HG03439 (cell line): ENCODE measurements around the gene ZNF367.
A peak's percentile ranks its signal among the peaks of the same experiment; 100 is the strongest.

ENCODE experiments used
- ATAC-seq: cut with Tn5 transposase; IDR thresholded peaks from one replicate; pipeline ENCODE4 v1.9.1; 2021; ENCODE audit warnings: mild to moderate bottlenecking, moderate library complexity; ENCODE audit not compliant: unreplicated experiment

The ZNF367 gene

GRCh38 chr9:96437454-96437853, 19.3 kb upstream of the ZNF367 start:
- ATAC-seq: no peak

GRCh38 chr9:96436456-96437126, 18.4 kb upstream of the ZNF367 start:
- no peak for ATAC-seq

DNA sequence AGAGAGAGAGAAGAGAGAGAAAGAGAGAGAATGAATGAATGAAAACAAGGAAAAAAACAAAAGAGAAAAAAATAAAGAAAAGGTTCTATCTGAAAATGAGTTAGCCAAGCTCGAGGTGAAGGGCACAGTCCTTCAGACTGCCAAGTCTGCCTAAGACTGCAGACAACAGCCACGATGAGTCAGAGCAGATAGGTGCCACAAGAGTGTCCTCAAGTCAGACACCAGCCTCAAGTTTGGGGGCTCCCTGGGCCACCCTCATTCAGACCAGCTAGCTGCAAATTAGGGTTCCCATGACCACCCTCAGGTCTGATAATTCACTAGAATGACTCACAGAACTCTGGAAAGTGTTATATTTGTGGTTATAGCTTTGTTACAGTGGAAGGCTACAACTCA, 17.9 kb upstream of the ZNF367 start:
- ATAC-seq: no peak

GRCh38 chr9:96435345-96435744, 17.2 kb upstream of the ZNF367 start:
- no peak for ATAC-seq

DNA sequence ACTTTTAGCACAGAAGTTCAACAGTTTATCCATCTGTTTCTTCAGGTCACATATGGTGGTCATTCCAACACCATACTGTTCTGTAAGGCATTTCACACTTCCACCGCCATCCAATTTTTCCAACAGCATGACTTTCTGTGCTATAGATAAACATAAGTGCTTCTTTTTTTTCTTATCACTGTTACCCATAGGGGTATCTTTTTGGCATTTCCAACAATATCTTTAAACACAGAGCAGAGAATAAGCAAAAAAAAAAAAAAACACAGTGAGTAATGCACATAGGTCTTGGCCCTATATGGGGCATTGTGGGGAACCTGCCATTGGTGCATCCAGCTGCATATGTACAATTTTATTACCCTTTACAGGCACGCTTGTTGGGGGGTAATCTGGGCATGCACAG, 12.2 kb upstream of the ZNF367 start:
- ATAC-seq: no peak

GRCh38 chr9:96429732-96430131, 11.6 kb upstream of the ZNF367 start:
- ATAC-seq: no peak

- no peak for ATAC-seq
These were observed 7.5 kb upstream of the ZNF367 start for GRCh38 chr9:96425500-96426169.

- ATAC-seq: no peak
These were observed 5.8 kb upstream of the ZNF367 start for GRCh38 chr9:96423985-96424336.

GRCh38 chr9:96423322-96423984, 5.3 kb upstream of the ZNF367 start:
- no peak for ATAC-seq

- ATAC-seq: no peak
These were observed 2.5 kb upstream of the ZNF367 start for GRCh38 chr9:96420468-96421219.

GRCh38 chr9:96419691-96419969, 1.5 kb upstream of the ZNF367 start:
- ATAC-seq: no peak

DNA sequence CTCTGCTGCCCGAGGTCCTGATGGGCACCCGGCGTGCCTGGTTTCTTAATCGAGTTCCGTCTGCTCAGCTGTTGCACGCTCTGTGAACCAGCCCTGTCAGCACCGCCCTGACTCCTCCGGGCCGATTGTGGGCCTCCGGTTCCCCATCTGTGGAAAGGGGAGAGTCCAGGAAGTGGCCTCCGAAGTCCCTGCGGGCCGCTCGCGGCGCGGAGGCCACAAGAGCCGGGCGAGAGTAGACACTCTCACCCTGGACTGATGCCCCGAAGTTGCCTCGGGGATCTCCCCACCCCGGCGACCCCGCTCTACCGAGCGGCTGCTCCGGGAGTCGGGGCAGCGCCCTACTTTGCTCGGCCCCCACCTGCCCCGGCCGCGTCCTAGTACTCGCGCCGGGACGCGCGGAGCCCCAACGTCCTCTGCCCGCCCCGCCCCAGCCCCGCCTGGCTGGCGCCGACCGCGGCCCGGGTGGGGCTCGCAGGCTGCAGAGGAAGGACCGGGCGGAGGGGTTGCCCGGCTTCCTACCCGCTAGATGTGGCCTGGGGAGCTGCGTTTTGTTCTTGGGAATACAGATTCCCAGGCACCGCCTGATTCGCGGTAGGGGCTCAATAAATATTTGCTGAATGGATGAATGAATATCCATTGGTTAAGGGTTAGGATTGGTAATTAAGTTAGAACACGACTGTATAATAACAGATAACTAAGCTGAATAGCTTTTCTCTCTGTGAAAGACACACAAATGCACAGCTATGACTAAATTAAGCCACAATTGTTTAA, 935 bp upstream of the ZNF367 start:
- ATAC-seq: peak; percentile 33

DNA sequence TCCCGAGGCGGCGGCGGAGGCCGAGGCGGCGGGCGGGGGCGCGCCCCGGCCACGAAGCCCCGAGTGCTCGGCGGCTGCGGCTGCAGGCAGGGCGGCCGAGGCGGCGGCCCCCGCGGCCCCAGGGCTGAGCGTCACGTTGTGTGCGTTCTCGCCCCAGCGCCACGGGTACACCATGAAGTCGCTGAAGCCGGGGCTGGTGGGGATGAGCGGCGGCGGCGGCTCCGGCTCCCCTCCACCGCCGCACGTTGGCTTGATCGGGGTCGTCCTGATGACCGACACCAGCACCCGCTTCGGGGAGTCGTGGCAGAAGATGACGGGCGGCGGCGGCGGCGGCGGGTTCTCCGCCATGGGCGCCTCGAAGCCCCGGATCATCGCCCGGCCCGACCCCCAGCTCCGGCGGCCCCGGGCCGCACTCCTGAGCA, 498 bp downstream of the ZNF367 start:
- peak; percentile 1 for ATAC-seq

DNA sequence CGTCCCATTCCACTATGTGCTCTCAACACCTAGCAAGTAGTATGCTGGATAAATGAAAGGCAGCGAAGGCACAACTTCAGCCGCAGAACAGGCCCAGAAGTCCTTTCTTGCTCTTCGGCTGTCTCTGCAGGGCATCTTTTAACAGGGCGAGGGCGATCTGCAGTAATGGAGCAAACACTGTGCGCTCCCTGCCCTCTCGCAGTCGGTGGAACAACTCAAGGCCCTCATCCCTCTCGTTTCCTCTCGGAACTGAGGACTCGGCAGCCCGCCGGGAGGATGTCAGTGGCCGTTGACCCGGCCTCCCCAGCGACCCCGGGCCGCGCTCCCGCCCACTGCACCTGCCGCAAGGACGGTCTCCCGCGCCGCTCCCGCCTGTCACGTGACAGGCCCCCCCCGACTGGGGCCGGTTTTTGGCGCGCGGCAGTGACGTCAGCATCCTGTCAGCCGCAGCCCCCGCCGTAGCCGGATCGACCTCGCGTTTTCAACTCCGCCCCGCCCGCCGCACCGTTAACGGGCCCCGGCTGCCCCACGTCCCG, 1.1 kb downstream of the ZNF367 start:
- ATAC-seq: peak; percentile 21

DNA sequence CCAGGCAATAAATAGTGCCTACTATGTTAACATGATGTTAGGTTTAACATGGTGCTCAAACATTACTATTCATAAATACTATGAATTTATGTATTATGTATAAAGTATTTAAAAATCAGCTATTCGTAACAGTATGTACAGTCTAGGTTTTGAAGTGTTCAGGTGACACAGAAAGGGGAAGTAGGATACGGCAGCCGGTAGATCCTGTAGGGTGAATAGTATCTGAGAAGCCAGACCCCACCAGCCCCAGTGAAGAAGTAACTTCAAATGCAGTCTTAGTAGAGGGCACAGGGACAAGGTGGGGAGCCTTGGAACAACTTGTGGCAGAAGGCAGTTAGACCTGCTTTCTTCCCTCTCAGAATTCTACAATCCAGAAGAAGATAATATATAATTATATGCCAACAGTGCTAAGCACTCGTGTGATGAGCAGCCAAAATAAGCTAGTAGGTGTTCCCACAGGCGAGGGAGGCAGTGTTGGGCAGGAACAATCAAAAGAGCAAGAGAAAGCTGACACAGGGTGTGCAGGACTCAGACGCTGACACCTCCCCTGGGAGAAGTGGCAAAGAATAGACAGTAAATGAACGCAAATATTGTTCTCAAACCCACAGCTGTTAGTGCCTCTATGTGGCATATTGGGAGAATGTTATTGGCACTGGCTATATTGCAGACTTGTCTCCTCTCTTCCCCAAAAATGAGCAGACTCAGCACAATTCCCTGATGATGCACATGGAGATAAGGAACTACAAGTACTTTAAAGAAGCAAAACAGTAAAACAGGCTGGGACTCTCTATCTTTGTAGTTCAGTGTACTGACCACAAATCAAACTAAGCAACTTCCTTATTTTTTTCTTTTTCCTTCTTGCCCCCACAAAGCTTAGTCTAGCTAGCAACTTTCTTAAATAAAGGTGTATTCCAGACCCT, 4.6 kb downstream of the ZNF367 start:
- no peak for ATAC-seq

DNA sequence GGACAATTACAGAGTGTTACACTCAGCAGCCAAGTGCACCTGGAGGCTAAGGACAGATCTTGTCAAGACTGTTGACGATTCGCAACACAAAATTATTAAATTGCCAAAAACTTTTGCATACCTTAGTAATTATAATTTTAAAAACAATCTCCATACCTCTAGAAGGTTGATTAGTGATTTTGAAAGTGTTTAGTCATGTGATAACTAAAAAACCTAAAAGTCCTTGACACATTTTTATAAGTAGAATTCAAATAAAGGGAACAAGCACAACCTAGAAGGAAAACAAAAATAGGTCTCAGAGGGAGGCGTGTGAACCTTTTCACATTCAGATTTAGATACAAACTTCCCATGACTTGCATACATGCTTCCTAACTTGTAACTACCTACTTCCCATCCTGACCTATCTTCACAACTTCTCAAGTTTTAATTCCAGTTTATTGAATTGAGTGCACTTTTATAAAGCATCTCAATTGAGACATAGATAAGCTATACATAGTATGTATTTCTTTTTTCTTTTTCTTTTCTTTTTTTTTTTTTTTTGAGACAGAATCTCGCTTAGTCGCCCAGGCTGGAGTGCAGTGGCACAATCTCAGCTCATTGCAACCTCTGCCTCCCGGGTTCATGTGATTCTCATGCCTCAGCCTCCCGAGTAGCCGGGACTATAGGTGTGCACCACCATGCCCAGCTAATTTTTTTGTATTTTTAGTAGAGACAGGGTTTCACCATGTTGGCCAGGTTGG, 5.8 kb downstream of the ZNF367 start:
- no peak for ATAC-seq

- no peak for ATAC-seq
These were observed 6.9 kb downstream of the ZNF367 start for GRCh38 chr9:96411129-96411838.
